Lung (tissue), 12 donors: ENCODE results near the gene CLDN9. TPM values are rescaled to one million over a fixed set of nuclear protein-coding genes. Genes with fewer than 3 reads are reported as not detected.

Experiments used
- ATAC-seq: fragments of 200-7000 bp; cut with Tn5 transposase; one replicate; pipeline ENCODE4 v1.9.1; 2020; ENCODE audit warnings: moderate number of reproducible peaks; ENCODE audit not compliant: insufficient read depth, low FRiP score
- DNase-seq, 3 donors: peaks; one replicate each; pipeline ENCODE4 v3.0.0-alpha.2; 2013 to 2017
- H3K27ac ChIP-seq, 2 donors: one replicate each; pipeline ENCODE4 v1.5.1; 2013; ENCODE audit warnings: mild to moderate bottlenecking in 2 of 2, moderate library complexity in 2 of 2, control low read depth in 1 of 2, inconsistent platforms in 1 of 2, low read depth in 1 of 2, low read length in 1 of 2
- H3K27me3 ChIP-seq, 3 donors: one replicate each; pipeline ENCODE4 v1.5.1; 2013; ENCODE audit warnings: low read length in 2 of 3; ENCODE audit not compliant: control insufficient read depth in 3 of 3, insufficient read depth in 3 of 3
- H3K36me3 ChIP-seq, 4 donors: one replicate each; pipeline ENCODE4 v1.5.1; 2013; ENCODE audit warnings: low read length in 4 of 4, mild to moderate bottlenecking in 1 of 4, moderate library complexity in 1 of 4; ENCODE audit not compliant: control insufficient read depth in 4 of 4, insufficient read depth in 4 of 4
- H3K4me1 ChIP-seq, 5 donors: one replicate each; pipeline ENCODE4 v1.5.1; 2013; ENCODE audit warnings: low read length in 5 of 5, mild to moderate bottlenecking in 2 of 5, moderate library complexity in 1 of 5; ENCODE audit not compliant: control insufficient read depth in 5 of 5, insufficient read depth in 5 of 5
- H3K4me3 ChIP-seq: one replicate; pipeline ENCODE4 v1.5.1; 2013; ENCODE audit warnings: mild to moderate bottlenecking, control low read depth, moderate library complexity
- H3K9ac ChIP-seq, 2 donors: one replicate each; pipeline ENCODE4 v1.5.1; 2013; ENCODE audit warnings: low read length in 2 of 2, control low read depth in 1 of 2; ENCODE audit not compliant: insufficient read depth in 1 of 2
- H3K9me3 ChIP-seq, 4 donors: one replicate each; pipeline ENCODE4 v1.5.1; 2013; ENCODE audit warnings: low read length in 3 of 4, mild to moderate bottlenecking in 1 of 4, moderate library complexity in 1 of 4; ENCODE audit not compliant: control insufficient read depth in 4 of 4, insufficient read depth in 3 of 4
- CTCF ChIP-seq: IDR thresholded peaks from 2 replicates; pipeline ENCODE4 v1.5.1; 2012; ENCODE audit warnings: mild to moderate bottlenecking; ENCODE audit errors: control extremely low read depth, extremely low read depth
- WGBS, 2 donors: extraction: QIAGEN DNeasy Blood & Tissue Kit; methylation state at CpG; one replicate each; pipeline ENCODE4 v1.1.7; 2013; 5-methylcytosine and 5-hydroxymethylcytosine counted together
- polyA plus RNA-seq, 2 donors: library from polyadenylated mRNA; stranded (reverse); fragments of 200-250 nt; gene quantifications; one replicate each; pipeline ENCODE4 v1.2.1, GENCODE V29; 2013
- total RNA-seq, 2 donors: library from RNA; depleted of rRNA in 1 of 2; stranded (reverse); fragments of >200 nt in 1 of 2; gene quantifications; one replicate each; pipeline ENCODE4 v1.2.1, GENCODE V29; 2014 to 2021
- donor health status: control.
- donor health status: control.
- donor health status: Bipolar disorder and iron deficiency.
- donor health status: healthy.
- donor health status: DM: yes; HTN: yes; CAD: no.

CLDN9 gene
- total and polyA plus RNA-seq, 4 donors, result 0.91 to 5.3 (median 1.3) TPM

- peak within 1 kb of the TSS; percentile 29 to 33 for H3K27ac ChIP-seq
- DNase-seq, result peak; percentile 87 to 94 (median 89)
- H3K9ac ChIP-seq, result no peak within 1 kb of the TSS
- 1% methylated on average over 76 to 98 of the region's 98 CpGs for WGBS, 2 donors
- ATAC-seq, result peak; percentile 92
- peaks cover 4 to 29% (median 22%) of the 10 kb centered on the region in 3 donors for H3K27me3 ChIP-seq
- H3K4me3 ChIP-seq, result peak within 1 kb of the TSS; percentile 65
- H3K36me3 ChIP-seq, result no peaks in the 10 kb centered on the region
- TF ChIP-seq CTCF, result no peak
- no peaks in the 10 kb centered on the region for H3K9me3 ChIP-seq
- peaks cover 0 to 47% (median 4%) of the 10 kb centered on the region in 5 donors for H3K4me1 ChIP-seq
Observed at GRCh38 chr16:2968738-2969544, 43.8 kb upstream of the CLDN9 start, which contains the start of gene PAQR4. PAQR4 (plus strand) TSS chr16:2969348; CDS start chr16:2969675, 327 bp downstream.

- 1 to 2% methylated on average over 63 to 83 of the region's 83 CpGs for WGBS, 2 donors
- DNase-seq (peak in 2 of 3 donors; percentile 44 to 50), ATAC-seq (peak; percentile 36)
- Histone ChIP-seq H3K9me3 (no peaks in the 10 kb centered on the region), H3K9ac (no peak overlapping the region), H3K4me3 (peak overlapping the region; percentile 65), H3K27me3 (peaks cover 4 to 23% (median 18%) of the 10 kb centered on the region in 3 donors), H3K4me1 (peaks cover 0 to 43% (median 3%) of the 10 kb centered on the region in 5 donors), H3K36me3 (no peaks in the 10 kb centered on the region), H3K27ac (peak overlapping the region; percentile 29 to 33)
- TF ChIP-seq CTCF, result no peak
Observed at GRCh38 chr16:2969545-2970521, 42.9 kb upstream of the CLDN9 start.

- Histone ChIP-seq H3K36me3 (no peaks in the 10 kb centered on the region), H3K27ac (no peak overlapping the region), H3K9me3 (no peaks in the 10 kb centered on the region), H3K4me1 (peaks cover 0 to 43% (median 3%) of the 10 kb centered on the region in 5 donors), H3K4me3 (no peak overlapping the region), H3K9ac (no peak overlapping the region), H3K27me3 (peaks cover 4 to 19% (median 14%) of the 10 kb centered on the region in 3 donors)
- WGBS, 2 donors, result 83 to 89% methylated on average over 6 of the region's 6 CpGs
- peak in 1 of 3 donors; percentile 11 for DNase-seq
- ATAC-seq, result no peak
- no peak for TF ChIP-seq CTCF
Observed at GRCh38 chr16:2970563-2970962, 42.2 kb upstream of the CLDN9 start.
